ENCODE data around the gene PSMB7.

DNA sequence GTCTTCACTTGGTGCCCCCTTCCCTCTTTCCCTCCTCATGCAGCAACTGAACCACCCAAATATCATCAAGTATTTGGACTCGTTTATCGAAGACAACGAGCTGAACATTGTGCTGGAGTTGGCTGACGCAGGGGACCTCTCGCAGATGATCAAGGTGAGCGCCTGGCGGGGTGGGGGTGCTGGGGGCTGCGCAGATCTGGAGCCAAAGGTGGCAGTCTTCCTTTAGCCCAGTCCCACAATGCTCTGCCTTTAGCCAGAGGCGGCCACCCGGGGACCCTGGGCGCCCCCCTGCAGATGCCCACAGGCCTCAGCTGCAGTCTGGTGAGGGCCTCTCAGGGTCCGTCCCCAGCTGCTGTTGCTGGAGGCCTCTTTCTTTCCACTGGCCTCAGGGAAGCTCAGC is 93.8 kb downstream of the PSMB7 start:
- TF ChIP-seq, protein P1, sequence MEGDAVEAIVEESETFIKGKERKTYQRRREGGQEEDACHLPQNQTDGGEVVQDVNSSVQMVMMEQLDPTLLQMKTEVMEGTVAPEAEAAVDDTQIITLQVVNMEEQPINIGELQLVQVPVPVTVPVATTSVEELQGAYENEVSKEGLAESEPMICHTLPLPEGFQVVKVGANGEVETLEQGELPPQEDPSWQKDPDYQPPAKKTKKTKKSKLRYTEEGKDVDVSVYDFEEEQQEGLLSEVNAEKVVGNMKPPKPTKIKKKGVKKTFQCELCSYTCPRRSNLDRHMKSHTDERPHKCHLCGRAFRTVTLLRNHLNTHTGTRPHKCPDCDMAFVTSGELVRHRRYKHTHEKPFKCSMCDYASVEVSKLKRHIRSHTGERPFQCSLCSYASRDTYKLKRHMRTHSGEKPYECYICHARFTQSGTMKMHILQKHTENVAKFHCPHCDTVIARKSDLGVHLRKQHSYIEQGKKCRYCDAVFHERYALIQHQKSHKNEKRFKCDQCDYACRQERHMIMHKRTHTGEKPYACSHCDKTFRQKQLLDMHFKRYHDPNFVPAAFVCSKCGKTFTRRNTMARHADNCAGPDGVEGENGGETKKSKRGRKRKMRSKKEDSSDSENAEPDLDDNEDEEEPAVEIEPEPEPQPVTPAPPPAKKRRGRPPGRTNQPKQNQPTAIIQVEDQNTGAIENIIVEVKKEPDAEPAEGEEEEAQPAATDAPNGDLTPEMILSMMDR (IDR thresholded peaks at IDR 0.05; ENCODE audit: insufficient read depth, low read length, poor library complexity, severe bottlenecking), result no peak
- TF ChIP-seq EZH2phosphoT487 (conservative IDR thresholded peaks at IDR 0.05; ENCODE audit: low read length), result no peak
